Esophagus squamous epithelium (tissue), 4 donors: ENCODE data around the gene CST3.

Source experiments
- CTCF ChIP-seq, 6 experiments: fragments of 450-650 bp in 4 of 6; fragments of 200-600 bp in 2 of 6; sonication (generic) in 2 of 6; IDR thresholded peaks; one replicate each; pipeline ENCODE4 v1.5.1; 2016 to 2019; ENCODE audit warnings: antibody characterized with exemption in 6 of 6, mild to moderate bottlenecking in 4 of 6, moderate library complexity in 4 of 6
- POLR2A ChIP-seq, 4 donors: fragments of 450-650 bp; IDR thresholded peaks; one replicate each; pipeline ENCODE4 v1.6.1; 2017; ENCODE audit warnings: antibody characterized with exemption in 4 of 4, mild to moderate bottlenecking in 4 of 4, moderate library complexity in 3 of 4

GRCh38 chr20:23614163-23614562 is 23.6 kb downstream of the CST3 start:
- TF ChIP-seq CTCF (IDR thresholded peaks at IDR 0.05) = no peak
- TF ChIP-seq POLR2A (IDR thresholded peaks at IDR 0.05) = no peak
